ENCODE results near the gene MARCO. TPM values are rescaled to one million over a fixed set of nuclear protein-coding genes. Genes with fewer than 3 reads are reported as not detected.

The MARCO gene
- polyA plus RNA-seq, 3 donors = 12.7 to 43.7 (median 37.7) TPM

DNA sequence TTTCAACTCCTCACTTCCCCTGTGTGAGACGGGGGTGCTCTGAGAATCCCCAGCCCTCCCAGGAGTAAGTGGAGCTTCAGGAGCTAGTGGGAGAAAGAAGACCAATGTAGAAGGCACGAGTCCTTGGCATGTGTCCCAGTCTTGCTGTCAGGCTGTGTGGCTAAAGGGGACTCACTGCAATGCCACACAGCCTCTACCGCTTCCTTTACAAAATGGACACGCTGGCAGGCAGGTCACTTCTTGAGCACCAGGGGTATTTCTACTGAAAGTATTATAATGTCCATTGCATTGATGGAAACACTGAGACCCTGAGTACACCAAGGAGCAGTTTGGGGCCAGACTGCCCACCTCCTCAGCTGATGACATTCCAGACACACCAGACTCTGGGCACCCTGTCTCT is 35.8 kb upstream of the MARCO start:
- no peak overlapping the region for H3K4me2 ChIP-seq (replicated peaks; ENCODE audit: extremely low read depth, low read length, poor library complexity, severe bottlenecking)
- peaks cover 41% of the 10 kb centered on the region for H3K4me1 Mint-ChIP-seq
- H3K9ac ChIP-seq (ENCODE audit: insufficient read depth, low read length, poor library complexity, severe bottlenecking) = no peak overlapping the region
- no peak overlapping the region for H3K27ac ChIP-seq (ENCODE audit: low read depth in 1 of 2, low read length in 2 of 2)
- H4K20me1 ChIP-seq (ENCODE audit: insufficient read depth, low read length) = no peaks in the 10 kb centered on the region
- no peak for TF ChIP-seq CTCF (IDR thresholded peaks at IDR 0.05)
- peaks cover 4 to 18% (median 9%) of the 10 kb centered on the region in 3 donors for H3K27me3 Mint-ChIP-seq (ENCODE audit: low read depth in 3 of 3)
- no peak overlapping the region for H3K4me3 Mint-ChIP-seq
- no peaks in the 10 kb centered on the region for H3K27me3 ChIP-seq (ENCODE audit: control insufficient read depth in 2 of 2, insufficient read depth in 2 of 2, low read length in 2 of 2)
- H3K36me3 Mint-ChIP-seq = peaks cover 3 to 11% of the 10 kb centered on the region in 2 donors
- DNase-seq = no peak
- H3K4me1 ChIP-seq (ENCODE audit: control insufficient read depth in 1 of 2, insufficient read depth in 2 of 2, low read length in 2 of 2) = peaks cover 29 to 35% of the 10 kb centered on the region in 2 donors
- intact Hi-C loops (cut with micrococcal nuclease) = loop anchor here in 1 of 2 donors (5.0 kb wide), 1 partner anchor 36 kb away; the partner anchor contains the start of gene MARCO
- H3K9me3 Mint-ChIP-seq = peaks cover 0 to 15% (median 0%) of the 10 kb centered on the region in 7 donors
- H3K9me3 ChIP-seq (replicated peaks in 1 of 2; ENCODE audit: control insufficient read depth in 1 of 2, insufficient read depth in 1 of 2, low read length in 2 of 2) = no peaks in the 10 kb centered on the region
- no peak overlapping the region for H3K4me3 ChIP-seq (replicated peaks in 1 of 3; ENCODE audit: low read depth in 2 of 3, low read length in 3 of 3)
- no peak overlapping the region for H3K27ac Mint-ChIP-seq
- H3K36me3 ChIP-seq (replicated peaks in 1 of 2; ENCODE audit: control insufficient read depth in 1 of 2, insufficient read depth in 2 of 2, low read length in 2 of 2) = no peaks in the 10 kb centered on the region
- 77% methylated on average over 3 of the region's 4 CpGs for WGBS (ENCODE audit: insufficient coverage)
- no peak overlapping the region for H2AFZ ChIP-seq (ENCODE audit: insufficient read depth, low read depth, low read length, poor library complexity, severe bottlenecking)
- H3K79me2 ChIP-seq (ENCODE audit: insufficient read depth, low read length) = no peaks in the 10 kb centered on the region

DNA sequence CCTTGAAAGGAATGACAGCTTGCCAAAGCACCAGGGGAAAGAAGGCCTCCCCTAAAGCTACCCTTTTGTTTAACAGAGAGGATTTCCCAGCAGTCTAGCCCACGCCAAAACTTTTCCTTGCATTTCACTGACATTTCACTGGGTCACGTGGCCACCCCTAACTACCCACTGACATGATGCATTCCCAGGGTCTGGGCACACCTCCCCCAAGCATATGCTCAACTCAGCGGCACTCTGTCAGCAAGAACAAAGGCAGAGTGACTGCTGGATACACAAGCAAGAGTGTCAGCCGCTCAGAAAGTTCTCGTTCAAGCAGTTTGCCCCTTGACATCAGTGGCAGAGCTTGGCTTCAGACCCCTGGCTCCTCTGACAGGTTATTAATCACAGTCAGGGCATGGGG is 34.2 kb upstream of the MARCO start:
- Histone ChIP-seq H2AFZ (ENCODE audit: insufficient read depth, low read depth, low read length, poor library complexity, severe bottlenecking) (no peak overlapping the region), H3K9ac (ENCODE audit: insufficient read depth, low read length, poor library complexity, severe bottlenecking) (no peak overlapping the region), H3K4me2 (replicated peaks; ENCODE audit: extremely low read depth, low read length, poor library complexity, severe bottlenecking) (no peak overlapping the region), H3K4me3 (replicated peaks in 1 of 3; ENCODE audit: low read depth in 2 of 3, low read length in 3 of 3) (no peak overlapping the region), H3K27ac (ENCODE audit: low read depth in 1 of 2, low read length in 2 of 2) (no peak overlapping the region), H3K4me1 (ENCODE audit: control insufficient read depth in 1 of 2, insufficient read depth in 2 of 2, low read length in 2 of 2) (peaks cover 17 to 29% of the 10 kb centered on the region in 2 donors), H4K20me1 (ENCODE audit: insufficient read depth, low read length) (no peaks in the 10 kb centered on the region), H3K79me2 (ENCODE audit: insufficient read depth, low read length) (no peaks in the 10 kb centered on the region), H3K36me3 (replicated peaks in 1 of 2; ENCODE audit: control insufficient read depth in 1 of 2, insufficient read depth in 2 of 2, low read length in 2 of 2) (no peaks in the 10 kb centered on the region), H3K9me3 (replicated peaks in 1 of 2; ENCODE audit: control insufficient read depth in 1 of 2, insufficient read depth in 1 of 2, low read length in 2 of 2) (no peaks in the 10 kb centered on the region), H3K27me3 (ENCODE audit: control insufficient read depth in 2 of 2, insufficient read depth in 2 of 2, low read length in 2 of 2) (no peaks in the 10 kb centered on the region)
- H3K9me3 Mint-ChIP-seq = peaks cover 0 to 9% (median 0%) of the 10 kb centered on the region in 7 donors
- H3K27ac Mint-ChIP-seq = peak overlapping the region in 1 of 7 donors; percentile 78
- H3K4me3 Mint-ChIP-seq = no peak overlapping the region
- peaks cover 4 to 23% (median 6%) of the 10 kb centered on the region in 3 donors for H3K27me3 Mint-ChIP-seq (ENCODE audit: low read depth in 3 of 3)
- no peak for DNase-seq
- intact Hi-C loops (cut with micrococcal nuclease) = loop anchor here in 1 of 2 donors (5.0 kb wide), 1 partner anchor 35 kb away; the partner anchor contains the start of gene MARCO
- H3K36me3 Mint-ChIP-seq = peaks cover 3 to 12% of the 10 kb centered on the region in 2 donors
- no peak for TF ChIP-seq CTCF (IDR thresholded peaks at IDR 0.05)
- peaks cover 33% of the 10 kb centered on the region for H3K4me1 Mint-ChIP-seq
- 96% methylated on average over 3 of the region's 5 CpGs for WGBS (ENCODE audit: insufficient coverage)

Data from CD14-positive monocyte (primary cell).